ENCODE measurements around the gene NEK6. TPM values are rescaled to one million over a fixed set of nuclear protein-coding genes. Genes with fewer than 3 reads are reported as not detected.
A peak's percentile ranks its signal among the peaks of the same experiment; 100 is the strongest.

Gene NEK6
- total RNA-seq, 1 donor from 2014 or later = 8.7 TPM

GRCh38 chr9:124260769-124261603 lies 3.2 kb downstream of the NEK6 start:
- Histone ChIP-seq H3K4me1 (peaks cover 68% of the 10 kb centered on the region), H3K9me3 (replicated peaks) (no peaks in the 10 kb centered on the region), H3K27ac (replicated peaks) (peak overlapping the region; percentile 84), H3K27me3 (ENCODE audit: low read depth) (no peaks in the 10 kb centered on the region), H3K4me3 (peak overlapping the region; percentile 84), H3K36me3 (no peaks in the 10 kb centered on the region)
- intact Hi-C loops (cut with micrococcal nuclease) = no loop called here
- DNase-seq = no peak
- no peak for TF ChIP-seq CTCF (IDR thresholded peaks at IDR 0.05; ENCODE audit: borderline replicate concordance)

GRCh38 chr9:124261736-124262648 lies 4.2 kb downstream of the NEK6 start:
- H3K36me3 ChIP-seq = no peaks in the 10 kb centered on the region
- H3K4me3 ChIP-seq = peak overlapping the region; percentile 12
- TF ChIP-seq CTCF (IDR thresholded peaks at IDR 0.05; ENCODE audit: borderline replicate concordance) = no peak
- DNase-seq = no peak
- peak overlapping the region; percentile 84 for H3K27ac ChIP-seq (replicated peaks)
- H3K27me3 ChIP-seq (ENCODE audit: low read depth) = no peaks in the 10 kb centered on the region
- H3K9me3 ChIP-seq (replicated peaks) = no peaks in the 10 kb centered on the region
- intact Hi-C loops (cut with micrococcal nuclease) = no loop called here
- peaks cover 78% of the 10 kb centered on the region for H3K4me1 ChIP-seq

- H3K4me3 ChIP-seq = no peak overlapping the region
- no peak for TF ChIP-seq CTCF (IDR thresholded peaks at IDR 0.05; ENCODE audit: borderline replicate concordance)
- intact Hi-C loops (cut with micrococcal nuclease) = no loop called here
- DNase-seq = no peak
- H3K27me3 ChIP-seq (ENCODE audit: low read depth) = no peaks in the 10 kb centered on the region
- no peaks in the 10 kb centered on the region for H3K9me3 ChIP-seq (replicated peaks)
- peaks cover 84% of the 10 kb centered on the region for H3K4me1 ChIP-seq
- no peaks in the 10 kb centered on the region for H3K36me3 ChIP-seq
- peak overlapping the region; percentile 84 for H3K27ac ChIP-seq (replicated peaks)
Measured at GRCh38 chr9:124262649-124262972, 4.9 kb downstream of the NEK6 start.

- H3K36me3 ChIP-seq = no peaks in the 10 kb centered on the region
- no peaks in the 10 kb centered on the region for H3K27me3 ChIP-seq (ENCODE audit: low read depth)
- H3K4me1 ChIP-seq = peaks cover 89% of the 10 kb centered on the region
- no peak for TF ChIP-seq CTCF (IDR thresholded peaks at IDR 0.05; ENCODE audit: borderline replicate concordance)
- intact Hi-C loops (cut with micrococcal nuclease) = no loop called here
- no peak for DNase-seq
- no peaks in the 10 kb centered on the region for H3K9me3 ChIP-seq (replicated peaks)
- H3K27ac ChIP-seq (replicated peaks) = peak overlapping the region; percentile 23
- no peak overlapping the region for H3K4me3 ChIP-seq
Measured at GRCh38 chr9:124263213-124263612, 5.5 kb downstream of the NEK6 start.

- no peak for DNase-seq
- peak overlapping the region; percentile 23 for H3K27ac ChIP-seq (replicated peaks)
- TF ChIP-seq CTCF (IDR thresholded peaks at IDR 0.05; ENCODE audit: borderline replicate concordance) = no peak
- no peak overlapping the region for H3K4me3 ChIP-seq
- intact Hi-C loops (cut with micrococcal nuclease) = no loop called here
- no peaks in the 10 kb centered on the region for H3K36me3 ChIP-seq
- H3K4me1 ChIP-seq = peaks cover 83% of the 10 kb centered on the region
- no peaks in the 10 kb centered on the region for H3K9me3 ChIP-seq (replicated peaks)
- no peaks in the 10 kb centered on the region for H3K27me3 ChIP-seq (ENCODE audit: low read depth)
Measured at GRCh38 chr9:124263800-124264426, 6.2 kb downstream of the NEK6 start.
